NCI-H2107 treated with DMSO at 0.1 percent for 48 hours (cell line): ENCODE data around the gene ZNF879.

Source experiments
- DNase-seq: peaks from one replicate; lab custom pipeline; 2025; ENCODE audit not compliant: unreplicated experiment; lab: John Stamatoyannopoulos, UW

The ZNF879 gene

GRCh38 chr5:179023528-179024189, at the start of gene ZNF879:
TSS of gene ZNF879 (plus strand) at chr5:179023804. CDS start at chr5:179025005, 1,201 bp downstream.
- DNase-seq: no peak

- DNase-seq: no peak
Observed at GRCh38 chr5:178981381-178981780, 42.2 kb upstream of the ZNF879 start.

- no peak for DNase-seq
Observed at GRCh38 chr5:178982941-178983340, 40.7 kb upstream of the ZNF879 start.

GRCh38 chr5:178983728-178984127, 39.9 kb upstream of the ZNF879 start:
- DNase-seq: no peak

- DNase-seq: no peak
Observed at GRCh38 chr5:178984145-178985072, 39.2 kb upstream of the ZNF879 start.

GRCh38 chr5:178986326-178986960, 37.2 kb upstream of the ZNF879 start:
- DNase-seq: no peak

GRCh38 chr5:178988436-178989220, 35.0 kb upstream of the ZNF879 start:
- DNase-seq: no peak

GRCh38 chr5:178989311-178989710, 34.3 kb upstream of the ZNF879 start:
- no peak for DNase-seq

GRCh38 chr5:178990491-178990890, 33.1 kb upstream of the ZNF879 start:
- no peak for DNase-seq

- no peak for DNase-seq
Observed at GRCh38 chr5:178991190-178992145, 32.1 kb upstream of the ZNF879 start.

- no peak for DNase-seq
Observed at GRCh38 chr5:178992291-178992895, 31.2 kb upstream of the ZNF879 start.

GRCh38 chr5:178993236-178993765, 30.3 kb upstream of the ZNF879 start:
- DNase-seq: no peak

- DNase-seq: no peak
Observed at GRCh38 chr5:178993955-178994579, 29.5 kb upstream of the ZNF879 start.

- no peak for DNase-seq
Observed at GRCh38 chr5:178994580-178995340, 28.8 kb upstream of the ZNF879 start, which contains the start of gene GRM6. TSS of gene GRM6 (minus strand) at chr5:178995320. CDS start at chr5:178994944, 376 bp downstream.

- DNase-seq: no peak
Observed at GRCh38 chr5:178995341-178995690, 28.3 kb upstream of the ZNF879 start.

GRCh38 chr5:178996156-178996555, 27.4 kb upstream of the ZNF879 start:
- no peak for DNase-seq

- no peak for DNase-seq
Observed at GRCh38 chr5:178997191-178997590, 26.4 kb upstream of the ZNF879 start.

GRCh38 chr5:178998441-178998840, 25.2 kb upstream of the ZNF879 start:
- no peak for DNase-seq
